SK-N-MC (cell line): ENCODE measurements around the gene RAB10.

ENCODE experiments used
- EZH2 ChIP-seq: fragments of 200-600 bp; sonication (generic); IDR thresholded peaks from one replicate; pipeline ENCODE4 v1.6.1; 2017; ENCODE audit warnings: antibody characterized with exemption
- POLR2AphosphoS5 ChIP-seq: IDR thresholded peaks from 2 replicates; pipeline ENCODE4 v1.6.1; 2012; ENCODE audit warnings: mild to moderate bottlenecking, low read depth, low read length, borderline replicate concordance

GRCh38 chr2:26076001-26076587 is 42.2 kb downstream of the RAB10 start:
- TF ChIP-seq POLR2AphosphoS5 (no peak), EZH2 (no peak)
